Stimulated activated memory B cell treated with anti-CD40 and anti-IgM and Interleukin-4, amounts not matched to agents 10 μg/mL and 1 μg/mL and 100 μg/mL, for 72 hours (primary cell): ENCODE measurements around the gene CENPE.
"Not testable (repeated sequence)": the region's sequence is repeated elsewhere in the genome, so short reads cannot be mapped to it uniquely, and the experiment has no call there.

Experiments used
- ATAC-seq: fragments of 150-1000 bp; cut with Tn5 transposase; 2 replicates; pipeline ENCODE4 v1.10.0; 2021
- H3K27ac Mint-ChIP-seq: one replicate; pipeline ENCODE4 v1.8.0; 2022; ENCODE audit warnings: mild to moderate bottlenecking, mixed read lengths
- H3K27me3 Mint-ChIP-seq: one replicate; pipeline ENCODE4 v1.8.0; 2022; ENCODE audit warnings: mixed read lengths
- H3K36me3 Mint-ChIP-seq: one replicate; pipeline ENCODE4 v1.8.0; 2022; ENCODE audit warnings: mixed read lengths
- H3K4me1 Mint-ChIP-seq: one replicate; pipeline ENCODE4 v1.8.0; 2022; ENCODE audit warnings: mixed read lengths
- H3K4me3 Mint-ChIP-seq: one replicate; pipeline ENCODE4 v1.8.0; 2022; ENCODE audit warnings: mild to moderate bottlenecking, moderate library complexity, mixed read lengths
- H3K9me3 Mint-ChIP-seq: one replicate; pipeline ENCODE4 v1.8.0; 2022; ENCODE audit warnings: mixed read lengths

Gene CENPE

DNA sequence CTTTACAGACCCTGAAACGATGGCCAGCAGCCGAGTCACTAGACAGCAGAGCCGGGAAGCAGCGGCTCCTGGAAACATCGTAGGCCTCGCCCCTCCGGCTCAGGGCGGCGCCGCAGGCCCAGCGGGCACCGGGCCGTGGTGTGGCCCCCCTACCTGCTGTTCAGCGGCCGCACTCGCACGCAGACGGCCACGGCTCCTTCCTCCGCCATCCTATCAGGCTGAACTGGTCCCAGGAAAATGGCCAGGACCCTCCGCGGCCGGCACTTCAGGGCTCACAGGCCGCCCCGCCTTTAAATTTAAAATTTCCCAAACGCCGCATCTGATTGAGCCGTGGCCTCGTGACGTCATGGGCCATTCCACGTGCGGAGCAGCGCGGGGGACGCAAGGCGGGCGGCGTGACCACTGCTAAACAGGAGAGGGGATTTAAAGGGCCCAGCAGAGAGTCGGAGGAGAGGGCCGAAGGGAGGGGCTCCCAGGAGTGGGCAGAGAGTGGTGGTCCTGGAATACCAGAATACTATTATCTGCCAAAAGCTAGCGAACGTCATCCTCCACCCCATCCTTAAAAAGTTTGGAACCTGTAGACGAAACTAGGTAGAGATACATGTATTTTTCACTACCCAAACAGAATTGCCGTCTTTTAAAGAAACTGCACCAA lies at the start of gene CENPE:
TSS of gene CENPE (minus strand) at position 233 of the 655 bp plus-strand sequence. CDS start at position 209, 24 bp downstream.
- ATAC-seq = peak; percentile 94
- peak within 1 kb of the TSS; percentile 87 for H3K4me3 Mint-ChIP-seq
- peaks cover 11% of the 10 kb centered on the region for H3K4me1 Mint-ChIP-seq
- no peaks in the 10 kb centered on the region for H3K9me3 Mint-ChIP-seq
- peaks cover 8% of the 10 kb centered on the region for H3K27me3 Mint-ChIP-seq
- H3K27ac Mint-ChIP-seq = peak within 1 kb of the TSS; percentile 93
- no peaks in the 10 kb centered on the region for H3K36me3 Mint-ChIP-seq

- Mint-ChIP-seq H3K9me3 (peaks cover 11% of the 10 kb centered on the region), H3K4me3 (no peak overlapping the region), H3K27ac (no peak overlapping the region), H3K4me1 (no peaks in the 10 kb centered on the region), H3K36me3 (no peaks in the 10 kb centered on the region), H3K27me3 (peaks cover 10% of the 10 kb centered on the region)
- ATAC-seq = no peak
Measured at GRCh38 chr4:103244251-103244650, 46.1 kb upstream of the CENPE start.

DNA sequence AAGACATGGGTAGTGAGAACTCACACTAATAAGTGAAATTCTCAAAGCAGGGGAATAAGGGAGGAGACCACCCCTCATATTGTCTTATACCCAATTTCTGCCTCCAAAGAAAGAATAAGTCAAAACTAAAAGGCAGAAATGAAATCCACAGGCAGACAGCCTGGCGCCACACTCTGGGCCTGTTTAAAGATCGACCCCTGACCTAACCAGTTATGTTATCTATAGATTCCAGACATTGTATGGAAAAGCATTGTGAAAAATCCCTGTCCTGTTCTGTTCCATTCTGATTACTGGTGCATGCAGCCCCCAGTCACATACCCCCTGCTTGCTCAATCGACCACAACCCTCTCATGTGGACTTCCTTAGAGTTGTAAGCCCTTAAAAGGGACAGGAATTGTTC lies 32.8 kb upstream of the CENPE start:
- not testable (repeated sequence) for H3K27ac Mint-ChIP-seq, H3K36me3 Mint-ChIP-seq, ATAC-seq, H3K4me1 Mint-ChIP-seq, H3K9me3 Mint-ChIP-seq, H3K4me3 Mint-ChIP-seq, H3K27me3 Mint-ChIP-seq

GRCh38 chr4:103223556-103223955 lies 25.4 kb upstream of the CENPE start:
- H3K9me3 Mint-ChIP-seq, ATAC-seq, H3K27me3 Mint-ChIP-seq, H3K4me1 Mint-ChIP-seq, H3K36me3 Mint-ChIP-seq, H3K27ac Mint-ChIP-seq, H3K4me3 Mint-ChIP-seq: not testable (repeated sequence)

- H3K4me1 Mint-ChIP-seq = no peaks in the 10 kb centered on the region
- H3K27ac Mint-ChIP-seq = no peak overlapping the region
- H3K4me3 Mint-ChIP-seq = no peak overlapping the region
- no peaks in the 10 kb centered on the region for H3K9me3 Mint-ChIP-seq
- no peaks in the 10 kb centered on the region for H3K36me3 Mint-ChIP-seq
- peaks cover 21% of the 10 kb centered on the region for H3K27me3 Mint-ChIP-seq
- ATAC-seq = no peak
Measured at GRCh38 chr4:103207673-103208072, 9.5 kb upstream of the CENPE start.

- no peaks in the 10 kb centered on the region for H3K36me3 Mint-ChIP-seq
- H3K9me3 Mint-ChIP-seq = no peaks in the 10 kb centered on the region
- no peak overlapping the region for H3K27ac Mint-ChIP-seq
- H3K4me1 Mint-ChIP-seq = no peaks in the 10 kb centered on the region
- H3K27me3 Mint-ChIP-seq = peaks cover 16% of the 10 kb centered on the region
- ATAC-seq = no peak
- H3K4me3 Mint-ChIP-seq = no peak overlapping the region
Measured at GRCh38 chr4:103204111-103204510, 6.0 kb upstream of the CENPE start.

GRCh38 chr4:103201724-103202123 lies 3.6 kb upstream of the CENPE start:
- Mint-ChIP-seq H3K27ac (no peak overlapping the region), H3K4me1 (peaks cover 11% of the 10 kb centered on the region), H3K27me3 (peaks cover 8% of the 10 kb centered on the region), H3K9me3 (no peaks in the 10 kb centered on the region), H3K36me3 (no peaks in the 10 kb centered on the region), H3K4me3 (no peak overlapping the region)
- ATAC-seq = no peak

GRCh38 chr4:103201253-103201652 lies 3.1 kb upstream of the CENPE start:
- Mint-ChIP-seq H3K4me3 (no peak overlapping the region), H3K27ac (no peak overlapping the region), H3K4me1 (peaks cover 11% of the 10 kb centered on the region), H3K27me3 (peaks cover 8% of the 10 kb centered on the region), H3K36me3 (no peaks in the 10 kb centered on the region), H3K9me3 (no peaks in the 10 kb centered on the region)
- no peak for ATAC-seq

- Mint-ChIP-seq H3K9me3 (no peaks in the 10 kb centered on the region), H3K36me3 (no peaks in the 10 kb centered on the region), H3K27ac (peak overlapping the region; percentile 93), H3K27me3 (peaks cover 8% of the 10 kb centered on the region), H3K4me1 (peaks cover 11% of the 10 kb centered on the region), H3K4me3 (peak overlapping the region; percentile 87)
- ATAC-seq = no peak
Measured at GRCh38 chr4:103199009-103199408, 866 bp upstream of the CENPE start.

- Mint-ChIP-seq H3K36me3 (no peaks in the 10 kb centered on the region), H3K4me3 (peak overlapping the region; percentile 87), H3K27ac (peak overlapping the region; percentile 93), H3K27me3 (peaks cover 8% of the 10 kb centered on the region), H3K4me1 (peaks cover 11% of the 10 kb centered on the region), H3K9me3 (no peaks in the 10 kb centered on the region)
- peak; percentile 57 for ATAC-seq
Measured at GRCh38 chr4:103197765-103198110, 405 bp downstream of the CENPE start.

- Mint-ChIP-seq H3K9me3 (no peaks in the 10 kb centered on the region), H3K27me3 (no peaks in the 10 kb centered on the region), H3K4me3 (no peak overlapping the region), H3K4me1 (peaks cover 11% of the 10 kb centered on the region), H3K36me3 (no peaks in the 10 kb centered on the region), H3K27ac (no peak overlapping the region)
- ATAC-seq = no peak
Measured at GRCh38 chr4:103193457-103193856, 4.7 kb downstream of the CENPE start.

DNA sequence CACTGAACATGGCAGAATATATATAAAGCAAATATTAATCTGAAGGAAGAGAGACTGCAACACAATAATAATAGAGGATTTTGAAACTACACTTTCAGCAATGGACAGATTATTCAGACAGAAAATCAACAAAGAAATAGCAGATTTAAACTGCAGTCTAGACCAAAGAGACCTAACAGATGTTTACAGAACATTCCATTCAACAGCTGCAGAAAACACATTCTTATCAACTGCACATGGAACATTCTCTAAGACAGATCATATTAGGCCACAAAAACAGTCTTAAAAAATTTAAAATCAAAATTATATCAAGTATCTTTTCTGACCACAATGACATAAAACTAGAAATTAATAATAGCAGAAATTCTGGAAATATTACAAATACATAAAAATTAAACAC lies 27.1 kb downstream of the CENPE start:
- Mint-ChIP-seq H3K4me3 (no peak overlapping the region), H3K27ac (no peak overlapping the region), H3K27me3 (no peaks in the 10 kb centered on the region), H3K4me1 (no peaks in the 10 kb centered on the region), H3K9me3 (peaks cover 8% of the 10 kb centered on the region), H3K36me3 (peaks cover 35% of the 10 kb centered on the region)
- ATAC-seq = no peak

DNA sequence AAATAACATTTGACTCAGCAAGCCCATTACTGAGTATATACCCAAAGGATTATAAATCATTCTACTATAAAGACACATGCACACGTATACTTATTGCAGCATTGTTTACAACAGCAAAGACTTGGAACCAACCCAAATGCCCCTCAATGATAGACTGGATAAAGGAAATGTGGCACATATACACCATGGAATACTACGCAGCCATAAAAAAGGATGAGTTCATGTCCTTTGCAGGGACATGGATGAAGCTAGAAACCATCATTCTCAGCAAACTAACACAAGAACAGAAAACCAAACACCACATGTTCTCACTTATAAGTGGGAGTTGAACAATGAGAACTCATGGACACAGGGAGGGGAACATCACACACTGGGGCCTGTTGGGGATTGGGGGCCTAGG lies 28.4 kb downstream of the CENPE start:
- H3K9me3 Mint-ChIP-seq, H3K4me3 Mint-ChIP-seq, H3K27me3 Mint-ChIP-seq, H3K4me1 Mint-ChIP-seq, H3K27ac Mint-ChIP-seq, ATAC-seq: not testable (repeated sequence)
- peaks cover 35% of the 10 kb centered on the region for H3K36me3 Mint-ChIP-seq

DNA sequence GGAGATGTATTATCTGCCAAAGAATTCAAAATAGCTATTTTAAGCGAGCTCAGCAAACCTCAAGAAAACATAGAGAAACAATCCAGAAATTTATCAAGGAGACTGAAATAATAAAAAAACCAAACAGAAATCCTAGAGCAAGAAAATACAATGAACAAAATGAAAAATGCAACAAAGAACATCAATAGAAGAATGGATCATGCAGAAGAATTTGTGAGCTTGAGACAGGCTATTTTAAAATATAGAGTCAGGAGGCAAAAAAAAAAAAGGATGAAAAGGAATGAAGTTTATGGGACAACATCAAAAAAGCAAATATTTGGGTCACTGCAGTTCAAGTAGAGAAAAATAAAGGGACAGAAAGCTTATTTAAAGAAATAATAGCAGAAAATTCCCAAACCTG lies 29.1 kb downstream of the CENPE start:
- Mint-ChIP-seq H3K9me3 (peaks cover 8% of the 10 kb centered on the region), H3K27ac (no peak overlapping the region), H3K4me3 (no peak overlapping the region), H3K4me1 (no peaks in the 10 kb centered on the region), H3K27me3 (no peaks in the 10 kb centered on the region), H3K36me3 (peaks cover 35% of the 10 kb centered on the region)
- no peak for ATAC-seq

DNA sequence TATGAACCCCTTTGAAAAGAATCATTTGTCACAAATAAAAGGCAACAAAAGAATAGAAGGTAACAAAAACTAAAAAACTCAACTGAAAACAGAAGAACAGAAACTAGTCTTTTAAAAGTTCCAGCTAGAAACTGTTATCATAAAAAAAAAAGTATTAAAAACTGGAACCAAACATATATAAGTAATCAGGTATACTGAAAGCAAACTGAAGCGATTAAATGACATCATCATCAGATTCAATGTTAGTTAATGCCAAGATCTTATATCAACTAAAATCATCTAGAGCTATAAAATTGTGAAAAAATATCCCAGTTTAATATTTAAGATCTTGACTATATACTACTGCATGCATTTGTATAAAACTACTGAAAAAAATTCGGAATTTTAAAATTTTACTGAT lies 36.0 kb downstream of the CENPE start:
- no peaks in the 10 kb centered on the region for H3K36me3 Mint-ChIP-seq
- no peaks in the 10 kb centered on the region for H3K9me3 Mint-ChIP-seq
- no peaks in the 10 kb centered on the region for H3K4me1 Mint-ChIP-seq
- no peaks in the 10 kb centered on the region for H3K27me3 Mint-ChIP-seq
- no peak for ATAC-seq
- H3K4me3 Mint-ChIP-seq = no peak overlapping the region
- H3K27ac Mint-ChIP-seq = no peak overlapping the region

- Mint-ChIP-seq H3K4me3 (no peak overlapping the region), H3K9me3 (peaks cover 3% of the 10 kb centered on the region)
Measured at GRCh38 chr4:103158760-103159159, 39.4 kb downstream of the CENPE start.

GRCh38 chr4:103156106-103156505 lies 42.0 kb downstream of the CENPE start:
- Mint-ChIP-seq H3K4me1 (no peaks in the 10 kb centered on the region), H3K9me3 (peaks cover 3% of the 10 kb centered on the region), H3K27me3 (no peaks in the 10 kb centered on the region), H3K4me3 (no peak overlapping the region), H3K27ac (no peak overlapping the region), H3K36me3 (peaks cover 7% of the 10 kb centered on the region)
- no peak for ATAC-seq

More at GRCh38 chr4:103158760-103159159, 39.4 kb downstream of the CENPE start:
- Mint-ChIP-seq H3K27me3 (no peaks in the 10 kb centered on the region), H3K36me3 (peaks cover 7% of the 10 kb centered on the region), H3K4me1 (no peaks in the 10 kb centered on the region), H3K27ac (no peak overlapping the region)
- no peak for ATAC-seq
